GM19238 (cell line): ENCODE measurements around the gene KLHL33.

Experiments used
- DNase-seq: peaks from one replicate; pipeline ENCODE4 v3.0.0; 2011; ENCODE audit warnings: low spot score; ENCODE audit not compliant: insufficient read length

The KLHL33 gene, protein sequence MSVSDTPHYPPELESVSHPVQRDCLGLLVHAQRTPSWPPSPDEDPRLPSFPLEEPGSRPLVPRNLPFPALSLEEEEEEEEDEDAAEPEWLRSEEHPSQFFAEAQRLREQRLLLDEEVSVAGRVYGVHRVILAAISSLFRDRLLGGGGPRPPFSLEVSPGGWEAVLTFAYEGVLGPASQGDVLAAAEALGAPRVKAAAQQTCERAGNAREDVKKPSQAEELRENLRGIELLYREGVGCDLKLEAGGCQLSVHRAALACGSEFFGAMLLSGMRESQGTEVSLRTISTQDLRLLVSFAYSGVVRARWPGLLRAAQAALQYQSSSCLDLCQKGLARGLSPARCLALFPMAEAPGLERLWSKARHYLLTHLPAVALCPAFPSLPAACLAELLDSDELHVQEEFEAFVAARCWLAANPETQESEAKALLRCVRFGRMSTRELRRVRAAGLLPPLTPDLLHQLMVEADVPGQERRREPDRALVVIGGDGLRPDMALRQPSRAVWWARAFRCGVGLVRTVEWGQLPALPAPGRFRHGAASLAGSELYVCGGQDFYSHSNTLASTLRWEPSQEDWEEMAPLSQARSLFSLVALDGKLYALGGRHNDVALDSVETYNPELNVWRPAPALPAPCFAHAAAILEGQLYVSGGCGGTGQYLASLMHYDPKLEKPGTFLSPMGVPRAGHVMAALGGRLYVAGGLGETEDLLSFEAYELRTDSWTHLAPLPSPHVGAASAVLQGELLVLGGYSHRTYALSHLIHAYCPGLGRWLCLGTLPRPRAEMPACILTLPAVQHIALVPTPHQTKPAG

GRCh38 chr14:20435582-20436362 lies at the start of gene KLHL33:
Gene KLHL33 (minus strand): TSS chr14:20436166. CDS start chr14:20435811, 355 bp downstream.
- DNase-seq, result no peak

DNA sequence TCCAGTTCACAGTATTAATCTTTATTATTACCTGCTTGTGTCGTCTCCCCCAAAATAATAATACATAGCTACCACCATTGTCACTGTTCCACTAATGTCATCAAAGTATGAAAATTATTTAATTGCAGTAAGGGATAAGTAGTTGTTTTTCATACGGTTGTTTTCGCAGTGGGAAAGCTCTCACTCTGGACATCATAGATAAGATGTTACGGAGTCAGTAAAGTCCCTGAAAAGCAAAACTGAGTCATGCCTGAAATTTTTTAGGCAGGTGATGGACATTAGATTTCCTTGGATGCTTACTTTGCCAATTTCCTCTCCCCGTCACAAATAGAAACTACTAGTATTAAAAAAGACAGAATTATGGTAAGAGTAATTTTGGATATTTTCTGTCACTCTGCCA lies 46.4 kb upstream of the KLHL33 start:
- no peak for DNase-seq

DNA sequence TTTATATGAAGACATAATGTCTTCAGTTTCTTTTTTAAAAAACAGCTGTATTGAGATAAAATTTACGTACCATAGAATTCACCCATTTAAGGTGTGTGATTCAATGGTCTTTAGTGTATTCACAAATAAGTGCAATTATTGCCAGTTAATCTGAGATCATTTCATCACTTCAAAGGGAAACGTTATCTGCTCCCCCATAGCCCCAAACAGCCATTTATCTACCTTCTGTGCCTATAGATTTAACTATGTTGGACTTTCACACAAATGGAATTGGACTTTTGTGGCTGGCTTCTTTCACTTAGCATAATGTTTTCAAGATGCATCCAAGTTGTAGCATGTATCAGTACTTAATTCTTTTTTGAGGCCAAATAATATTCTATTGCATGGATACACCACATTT lies 42.9 kb upstream of the KLHL33 start:
- no peak for DNase-seq

- DNase-seq, result no peak
These were observed 41.4 kb upstream of the KLHL33 start for GRCh38 chr14:20477211-20477876.

DNA sequence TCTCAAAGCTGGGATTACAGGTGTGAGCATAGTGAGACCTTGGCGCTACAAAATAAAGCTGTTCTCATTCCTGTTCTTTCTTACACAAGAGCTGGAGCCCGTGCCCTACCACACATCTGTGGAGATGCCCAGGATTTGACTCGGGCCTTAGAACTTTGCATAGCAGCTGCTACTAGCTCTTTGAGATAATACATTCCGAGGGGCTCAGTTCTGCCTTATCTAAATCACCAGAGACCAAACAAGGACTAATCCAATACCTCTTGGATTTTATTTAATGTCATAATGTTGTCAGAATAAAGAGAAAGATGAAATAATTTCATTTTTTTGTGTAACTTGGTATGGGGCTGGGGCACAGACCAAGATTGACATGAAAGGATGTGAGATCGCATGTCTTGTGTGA lies 40.8 kb upstream of the KLHL33 start:
- no peak for DNase-seq

DNA sequence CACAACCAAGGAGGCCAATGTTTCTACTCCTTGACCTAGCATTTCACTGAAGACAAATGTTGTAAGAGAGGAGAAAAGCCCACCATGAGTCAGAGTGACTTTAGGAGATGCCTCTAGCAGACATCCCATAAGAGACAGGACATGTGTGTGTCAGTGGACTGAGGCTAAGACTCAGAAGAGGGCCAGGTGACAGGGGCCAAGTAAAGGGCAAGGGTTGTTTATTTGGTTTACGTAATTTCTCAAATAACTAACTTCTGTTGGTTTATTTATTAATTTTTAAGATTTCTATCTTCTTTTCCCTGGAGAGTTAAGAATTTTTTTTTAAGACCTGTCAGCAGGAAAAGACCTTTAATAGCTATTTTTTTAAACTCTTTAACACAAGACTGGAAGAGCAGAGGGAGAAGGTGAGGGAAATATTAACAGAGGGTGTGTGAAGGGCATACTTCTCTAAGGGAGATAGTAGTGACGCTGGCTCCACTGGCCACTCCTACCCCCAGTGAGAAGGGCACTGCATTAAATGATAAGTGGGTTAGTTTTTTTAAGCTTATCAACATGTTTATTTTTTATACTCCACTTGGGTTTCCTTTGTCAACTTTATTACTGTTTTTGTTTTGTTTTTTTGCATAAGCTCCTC lies 36.7 kb upstream of the KLHL33 start:
- no peak for DNase-seq

GRCh38 chr14:20470603-20470901 lies 34.6 kb upstream of the KLHL33 start:
- DNase-seq, result no peak

DNA sequence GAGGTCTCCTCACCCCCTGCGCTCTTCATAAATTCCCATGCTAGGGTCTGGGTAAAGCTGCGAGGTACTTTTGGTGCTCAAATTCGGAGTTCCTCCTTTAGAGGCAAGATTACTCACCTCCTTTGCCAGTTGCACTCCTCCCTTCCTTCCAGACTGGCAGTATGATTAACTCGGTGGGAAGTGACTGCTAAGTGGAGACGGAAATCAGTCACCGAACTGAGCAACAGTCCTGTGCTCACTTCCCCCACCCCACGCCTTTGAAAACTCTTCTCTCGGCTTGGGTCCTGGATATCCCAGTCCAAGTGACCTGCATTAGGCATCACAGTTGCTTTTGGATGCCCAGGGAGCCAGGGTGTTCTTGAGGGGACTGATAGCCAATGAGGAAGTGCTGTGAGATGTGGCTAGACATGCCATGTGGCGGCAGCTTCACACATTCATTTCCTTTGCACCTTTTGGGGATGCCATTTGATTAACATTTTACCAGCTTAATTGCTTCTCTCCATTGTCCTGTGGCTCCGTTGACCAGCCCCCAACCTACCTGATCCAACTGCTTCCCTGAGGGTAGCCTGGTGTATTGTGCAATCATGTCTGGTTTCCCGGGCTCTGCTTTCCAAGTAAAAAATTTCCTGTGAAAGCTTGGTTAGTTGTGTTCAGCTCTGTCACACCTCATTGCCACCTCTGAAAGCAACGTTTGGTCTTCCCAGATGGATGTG lies 34.1 kb upstream of the KLHL33 start:
- no peak for DNase-seq

DNA sequence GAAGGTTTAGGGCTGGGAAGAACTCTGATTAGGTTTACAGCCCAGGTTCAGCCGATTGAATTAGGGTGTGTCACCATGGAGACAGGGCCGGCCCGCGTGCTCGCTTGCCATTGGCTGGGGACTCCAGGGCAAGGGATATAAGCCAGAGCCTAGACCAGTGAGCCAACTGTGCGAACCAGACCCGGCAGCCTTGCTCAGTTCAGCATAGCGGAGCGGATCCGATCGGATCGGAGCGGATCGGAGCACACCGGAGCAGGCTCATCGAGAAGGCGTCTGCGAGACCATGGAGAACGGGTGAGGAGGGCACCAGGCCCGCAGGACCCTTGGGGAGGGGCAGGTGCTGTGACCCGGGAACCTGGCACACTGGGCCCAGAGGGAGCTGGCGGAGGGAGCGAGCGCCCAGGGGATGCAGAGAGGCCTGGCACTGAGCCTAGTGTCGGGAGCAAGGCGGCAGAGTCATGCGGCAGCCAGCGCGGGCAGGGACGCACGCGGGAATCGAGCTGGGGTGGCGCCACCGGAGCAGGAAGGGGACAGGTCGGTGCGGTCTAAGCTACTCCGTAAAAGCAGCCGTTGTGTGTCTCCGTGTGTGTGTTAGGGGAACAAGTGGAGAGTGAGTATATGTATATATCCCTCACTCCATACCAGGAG lies 33.4 kb upstream of the KLHL33 start, which contains the start of gene PNP:
Gene PNP, plus strand, starts transcription at position 165 of the 648 bp plus-strand sequence. Its CDS starts 119 bp downstream, at position 284.
- DNase-seq, result peak; percentile 92

GRCh38 chr14:20468764-20469241 lies 32.8 kb upstream of the KLHL33 start:
- no peak for DNase-seq

- DNase-seq, result peak; percentile 83
These were observed 25.5 kb upstream of the KLHL33 start, which contains the start of gene PIP4P1 for GRCh38 chr14:20461225-20462141. Gene PIP4P1 (minus strand): TSS chr14:20461434. CDS start chr14:20461325, 109 bp downstream.

DNA sequence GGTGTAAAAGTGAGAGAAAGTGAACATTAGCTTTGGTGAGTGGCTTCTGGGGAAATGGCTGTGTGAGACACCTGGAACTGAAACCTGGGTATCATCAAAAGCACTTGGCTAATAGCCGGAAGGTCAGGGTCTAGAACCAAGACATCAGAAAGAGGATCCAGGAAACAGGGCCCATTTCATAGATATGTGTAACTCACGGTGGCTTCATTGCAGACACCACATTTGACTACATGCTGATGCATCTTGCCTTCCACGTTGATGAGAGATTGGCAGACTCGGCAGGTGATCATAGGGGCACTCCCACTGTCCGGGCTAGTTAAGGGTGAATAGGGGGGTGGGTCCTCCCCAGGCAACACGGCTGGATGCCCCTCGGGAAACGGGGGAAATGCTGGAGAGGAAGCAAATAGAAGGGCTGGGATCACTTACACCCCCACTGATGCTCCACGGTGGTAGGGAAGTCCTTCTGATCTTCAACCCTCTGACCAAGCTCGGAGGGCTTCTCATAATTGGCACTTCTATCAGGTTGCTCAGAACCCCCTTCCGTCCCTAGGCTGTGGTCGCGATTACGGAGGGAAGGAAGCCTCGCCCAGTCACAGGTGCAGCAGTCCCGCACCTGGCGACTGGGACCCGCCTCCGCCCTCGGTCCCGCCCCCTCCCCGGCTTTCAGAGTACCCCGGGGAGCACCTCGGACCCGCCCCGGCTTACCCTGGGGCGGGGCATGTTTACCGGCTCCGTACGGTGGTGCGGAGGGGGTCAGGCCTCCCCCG lies 24.7 kb upstream of the KLHL33 start:
- DNase-seq, result no peak

- no peak for DNase-seq
These were observed 22.2 kb upstream of the KLHL33 start for GRCh38 chr14:20458031-20458789.

DNA sequence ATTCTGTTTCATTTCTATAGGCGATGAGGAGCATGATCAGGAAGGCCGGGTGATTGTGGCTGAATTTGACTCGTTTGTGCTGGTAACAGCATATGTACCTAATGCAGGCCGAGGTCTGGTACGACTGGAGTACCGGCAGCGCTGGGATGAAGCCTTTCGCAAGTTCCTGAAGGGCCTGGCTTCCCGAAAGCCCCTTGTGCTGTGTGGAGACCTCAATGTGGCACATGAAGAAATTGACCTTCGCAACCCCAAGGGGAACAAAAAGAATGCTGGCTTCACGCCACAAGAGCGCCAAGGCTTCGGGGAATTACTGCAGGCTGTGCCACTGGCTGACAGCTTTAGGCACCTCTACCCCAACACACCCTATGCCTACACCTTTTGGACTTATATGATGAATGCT lies 21.0 kb upstream of the KLHL33 start:
- no peak for DNase-seq

DNA sequence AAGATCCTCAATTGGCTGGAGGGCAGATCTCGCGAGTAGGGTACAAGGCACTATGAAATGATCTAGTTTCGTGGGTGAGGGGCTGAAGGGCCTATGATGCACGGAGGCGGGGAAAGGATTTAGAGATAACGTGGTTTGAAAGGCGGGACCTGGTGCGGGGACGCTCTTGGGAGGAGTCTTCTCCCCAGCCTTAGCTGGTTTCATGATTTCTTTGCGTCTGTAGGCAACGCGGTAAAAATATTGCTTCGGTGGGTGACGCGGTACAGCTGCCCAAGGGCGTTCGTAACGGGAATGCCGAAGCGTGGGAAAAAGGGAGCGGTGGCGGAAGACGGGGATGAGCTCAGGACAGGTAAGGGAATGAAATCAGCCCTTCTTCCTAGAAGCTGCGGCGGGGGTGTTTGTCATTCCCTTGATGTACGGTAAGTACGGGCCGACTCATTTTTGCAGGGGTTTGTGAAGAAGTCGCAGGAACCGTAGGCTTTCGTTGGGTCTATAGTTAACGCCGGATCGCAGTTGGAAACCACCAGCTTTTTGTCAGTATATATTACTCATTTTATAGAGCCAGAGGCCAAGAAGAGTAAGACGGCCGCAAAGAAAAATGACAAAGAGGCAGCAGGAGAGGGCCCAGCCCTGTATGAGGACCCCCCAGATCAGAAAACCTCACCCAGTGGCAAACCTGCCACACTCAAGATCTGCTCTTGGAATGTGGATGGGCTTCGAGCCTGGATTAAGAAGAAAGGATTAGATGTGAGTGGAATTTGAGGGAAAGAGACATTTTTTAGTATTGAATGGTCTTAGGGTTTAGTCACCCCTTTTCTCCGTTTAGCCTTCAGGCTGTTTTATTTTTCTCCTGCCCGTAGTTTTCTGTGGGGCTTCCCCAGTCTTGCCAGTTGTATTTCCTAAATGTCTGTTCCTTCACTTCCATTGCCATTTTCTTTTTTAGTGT lies 19.7 kb upstream of the KLHL33 start:
- no peak for DNase-seq
